Endothelial cell of umbilical vein (primary cell): ENCODE results near the gene SCAP. TPM values are rescaled to one million over a fixed set of nuclear protein-coding genes. Genes with fewer than 3 reads are reported as not detected.

ENCODE experiments used
- BruUV-seq: library from RNA; stranded (reverse); fragments of 400-500 nt; replicated peaks from 2 replicates; lab custom pipeline; 2021; lab: Mats Ljungman, UMichigan
- CTCF ChIA-PET: fragments of 300-600, 350-600 bp; sonication (Branson Sonifier 250); formaldehyde crosslinking; loops from one replicate; lab custom pipeline; 2021; ENCODE audit warnings: antibody characterized with exemption, inconsistent platforms; lab: Charles Lee
- POLR2A ChIA-PET: fragments of 300-600, 350-600 bp; sonication (Branson Sonifier 250); formaldehyde crosslinking; loops from one replicate; lab custom pipeline; 2021; ENCODE audit warnings: antibody characterized with exemption, inconsistent platforms; lab: Charles Lee
- DNase-seq: peaks from one replicate; pipeline ENCODE4 v3.0.0-alpha.2; 2011; ENCODE audit warnings: low read depth, low spot score
- FAIRE-seq: peaks from 2 replicates; lab custom pipeline; 2011; peaks lifted over from hg19 to GRCh38; lab: Jason Lieb, UNC
- H2AFZ ChIP-seq: 2 replicates; pipeline ENCODE4 v1.6.0; 2012; ENCODE audit warnings: low read depth, low read length, control low read depth, inconsistent platforms
- H3K27ac ChIP-seq: 2 replicates; pipeline ENCODE4 v1.5.1; 2011; ENCODE audit warnings: low read depth, mild to moderate bottlenecking, control low read depth, low read length, moderate library complexity; ENCODE audit not compliant: insufficient read depth
- H3K27me3 ChIP-seq, 2 experiments: 2 replicates each; pipeline versions ENCODE4 v1.6.0 to v1.6.1; 2011; ENCODE audit warnings: low read length in 2 of 2, mixed read lengths in 1 of 2; ENCODE audit not compliant: control insufficient read depth in 2 of 2, insufficient read depth in 2 of 2
- H3K36me3 ChIP-seq, 2 experiments: 2 replicates in 1 of 2; 3 replicates in 1 of 2; pipeline ENCODE4 v1.5.1; 2011; ENCODE audit warnings: low read length in 2 of 2, mild to moderate bottlenecking in 1 of 2, moderate library complexity in 1 of 2; ENCODE audit not compliant: control insufficient read depth in 2 of 2, insufficient read depth in 2 of 2; ENCODE audit errors: extremely low read depth in 1 of 2
- H3K4me1 ChIP-seq: 3 replicates; pipeline ENCODE4 v1.5.1; 2011; ENCODE audit warnings: mild to moderate bottlenecking, low read length; ENCODE audit not compliant: control insufficient read depth, insufficient read depth; ENCODE audit errors: extremely low read depth
- H3K4me2 ChIP-seq: 2 replicates; pipeline ENCODE4 v1.6.1; 2011; ENCODE audit warnings: low read length, control low read depth, mixed read lengths; ENCODE audit not compliant: insufficient read depth
- H3K4me3 ChIP-seq, 3 experiments: fragments of 200-600 bp in 1 of 3; sonication (generic), shearing (Covaris generic) in 1 of 3; replicated peaks in 1 of 3; 2 replicates each; pipeline ENCODE4 v1.5.1; 2011 to 2016; ENCODE audit warnings: control low read depth in 3 of 3, low read length in 3 of 3, mild to moderate bottlenecking in 2 of 3, inconsistent platforms in 1 of 3, low read depth in 1 of 3, moderate library complexity in 1 of 3; ENCODE audit not compliant: insufficient read depth in 1 of 3
- H3K79me2 ChIP-seq: 2 replicates; pipeline ENCODE4 v1.6.0; 2012; ENCODE audit warnings: low read length, inconsistent platforms; ENCODE audit not compliant: control insufficient read depth, insufficient read depth
- H3K9ac ChIP-seq: replicated peaks from 2 replicates; pipeline ENCODE3; 2011; ENCODE audit warnings: low read length, control low read depth; ENCODE audit not compliant: insufficient read depth; ENCODE audit errors: extremely low read depth
- H3K9me1 ChIP-seq: replicated peaks from 3 replicates; pipeline ENCODE4 v1.6.0; 2011; ENCODE audit warnings: mild to moderate bottlenecking, low read length; ENCODE audit not compliant: control insufficient read depth, insufficient read depth; ENCODE audit errors: extremely low read depth
- H3K9me3 ChIP-seq: replicated peaks from 2 replicates; pipeline ENCODE4 v1.5.1; 2012; ENCODE audit warnings: low read length, inconsistent platforms; ENCODE audit not compliant: control insufficient read depth, insufficient read depth
- H4K20me1 ChIP-seq: replicated peaks from 2 replicates; pipeline ENCODE3; 2011; ENCODE audit warnings: mild to moderate bottlenecking, low read length; ENCODE audit not compliant: control insufficient read depth, insufficient read depth; ENCODE audit errors: extremely low read depth
- CTCF ChIP-seq, 2 donors: IDR thresholded peaks; 1 replicate in 1 of 2; 2 replicates in 1 of 2; pipeline ENCODE4 v1.5.1; 2011; ENCODE audit warnings: low read length in 2 of 2, mild to moderate bottlenecking in 2 of 2, moderate library complexity in 2 of 2, control low read depth in 1 of 2, inconsistent platforms in 1 of 2, low read depth in 1 of 2; ENCODE audit not compliant: insufficient read depth in 1 of 2; ENCODE audit errors: extremely low read depth in 1 of 2
- EZH2 ChIP-seq: IDR thresholded peaks from 2 replicates; pipeline ENCODE4 v1.6.1; 2012; ENCODE audit warnings: borderline replicate concordance, low read depth, mild to moderate bottlenecking, moderate library complexity, low read length, inconsistent platforms; ENCODE audit not compliant: severe bottlenecking
- FOS ChIP-seq: IDR thresholded peaks from 2 replicates; pipeline ENCODE4 v1.6.1; 2011; ENCODE audit warnings: mild to moderate bottlenecking, low read length, moderate library complexity, borderline replicate concordance; ENCODE audit not compliant: insufficient read depth
- GATA2 ChIP-seq: IDR thresholded peaks from 2 replicates; pipeline ENCODE4 v1.7.0; 2011; ENCODE audit warnings: low read depth, mild to moderate bottlenecking, moderate library complexity, mixed read lengths, low read length; ENCODE audit not compliant: insufficient read length, insufficient read depth
- JUN ChIP-seq: IDR thresholded peaks from 2 replicates; pipeline ENCODE4 v1.6.1; 2011; ENCODE audit warnings: borderline replicate concordance, low read depth; ENCODE audit not compliant: insufficient read length, insufficient read depth
- MYC ChIP-seq: IDR thresholded peaks from one replicate; pipeline ENCODE4 v1.6.1; 2011; ENCODE audit warnings: mild to moderate bottlenecking, low read depth, low read length
- POLR2A ChIP-seq: IDR thresholded peaks from 2 replicates; pipeline ENCODE4 v1.6.1; 2012; ENCODE audit warnings: low read depth, mild to moderate bottlenecking, control low read depth, low read length
- POLR2AphosphoS5 ChIP-seq: IDR thresholded peaks from 2 replicates; pipeline ENCODE4 v1.6.1; 2012; ENCODE audit warnings: low read depth, mild to moderate bottlenecking, control low read depth, low read length, moderate library complexity; ENCODE audit not compliant: insufficient read depth
- dilution Hi-C: fragments of 300-500 bp; cut with MboI; formaldehyde crosslinking; loops from one replicate; pipeline ENCODE4 v1.15.0; 2019; ENCODE audit warnings: low sequenced_read_pairs; ENCODE audit not compliant: extremely low pct_ligation_motif_present
- intact Hi-C: fragments of 100-400 bp; cut with micrococcal nuclease; formaldehyde crosslinking; loops from one replicate; pipeline ENCODE4 v1.10.0; 2022
- polyA plus RNA-seq, 4 experiments: library from polyadenylated mRNA; depleted of rRNA in 3 of 4; stranded (reverse) in 3 of 4; unstranded in 1 of 4; fragments of >200 nt; gene quantifications; 2 replicates each; pipeline versions ENCODE4 v1.2.1 to v1.2.3, GENCODE V29; 2011 to 2012; ENCODE audit warnings: missing spikeins in 1 of 4
- total RNA-seq: library from RNA; stranded (reverse); gene quantifications from 2 replicates; pipeline ENCODE4 v1.2.3, GENCODE V29; 2021
- TF ChIP-seq, protein P1 (sequence below): IDR thresholded peaks from 2 replicates; pipeline ENCODE4 v1.6.1; 2011; ENCODE audit not compliant: insufficient read depth, insufficient read length

Gene SCAP
- total and polyA plus RNA-seq, 2 donors (not counting 3 experiments of a cell fraction or from before 2014, with no cell fraction given): 34.7 to 59.0 TPM

DNA sequence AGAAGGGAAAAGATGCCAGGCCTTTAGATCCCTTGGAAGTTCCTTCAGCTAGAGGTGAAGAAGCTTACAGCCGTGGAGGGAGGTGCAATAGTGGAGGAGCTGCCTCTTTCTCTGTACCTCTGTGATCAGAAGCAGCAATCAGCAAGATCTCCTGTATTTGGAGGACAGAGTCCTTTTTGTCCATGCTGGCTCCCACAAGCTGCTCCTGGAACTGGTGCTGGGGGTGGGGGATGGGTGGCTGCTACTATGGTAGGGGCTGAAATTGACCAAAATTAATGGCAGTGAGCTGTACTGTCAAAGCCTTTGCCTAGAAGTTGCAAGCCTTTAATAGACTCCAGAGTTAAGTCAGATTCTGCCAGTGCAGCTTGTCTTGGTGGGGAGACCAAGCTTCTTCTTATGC, 76.7 kb downstream of the SCAP start:
- POLR2A ChIA-PET: no interaction called here
- no peak overlapping the region for H2AFZ ChIP-seq
- CTCF ChIA-PET: interaction anchor here (1.2 to 1.4 kb wide), 2 partner anchors 22 to 23 kb away, joined by 3 read pairs; no protein-coding TSS in a partner anchor
- peaks cover 24% of the 10 kb centered on the region for H3K79me2 ChIP-seq
- H3K9me3 ChIP-seq: no peaks in the 10 kb centered on the region
- H3K9me1 ChIP-seq: no peaks in the 10 kb centered on the region
- FAIRE-seq: peak; percentile 28
- no peaks in the 10 kb centered on the region for H4K20me1 ChIP-seq
- TF ChIP-seq FOS (no peak), CTCF (IDR thresholded peaks at IDR 0.05; ENCODE audit: extremely low read depth in 1 of 2, insufficient read depth in 1 of 2, low read depth in 1 of 2, low read length in 2 of 2) (no peak), GATA2 (no peak), POLR2AphosphoS5 (no peak), POLR2A (no peak), EZH2 (no peak), JUN (no peak), MYC (no peak)
- TF ChIP-seq, protein P1, sequence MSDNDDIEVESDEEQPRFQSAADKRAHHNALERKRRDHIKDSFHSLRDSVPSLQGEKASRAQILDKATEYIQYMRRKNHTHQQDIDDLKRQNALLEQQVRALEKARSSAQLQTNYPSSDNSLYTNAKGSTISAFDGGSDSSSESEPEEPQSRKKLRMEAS: no peak
- H3K27ac ChIP-seq: no peak overlapping the region
- H3K36me3 ChIP-seq: peaks cover 0 to 7% of the 10 kb centered on the region in 2 experiments
- H3K4me3 ChIP-seq: no peak overlapping the region
- intact Hi-C loops (no loop called here), dilution Hi-C loops (no loop called here)
- H3K4me2 ChIP-seq: no peak overlapping the region
- no TSS peak for BruUV-seq
- H3K27me3 ChIP-seq: no peaks in the 10 kb centered on the region
- no peak for DNase-seq
- no peak overlapping the region for H3K9ac ChIP-seq
- H3K4me1 ChIP-seq: peaks cover 12% of the 10 kb centered on the region
